H9 (cell line): ENCODE data around the gene MLPH. TPM values are rescaled to one million over a fixed set of nuclear protein-coding genes. Genes with fewer than 3 reads are reported as not detected.

Experiments
- DNase-seq: peaks from one replicate; pipeline ENCODE4 v3.0.0-alpha.2; 2017
- H2AFZ ChIP-seq: one replicate; pipeline ENCODE4 v1.6.1; 2013; ENCODE audit warnings: mild to moderate bottlenecking, low read length, control low read depth, moderate library complexity
- H2AK5ac ChIP-seq: 2 replicates; pipeline ENCODE4 v1.6.1; 2013; ENCODE audit warnings: low read length, control low read depth, mixed read lengths; ENCODE audit not compliant: insufficient read length
- H2BK120ac ChIP-seq: one replicate; pipeline ENCODE4 v1.6.1; 2013; ENCODE audit warnings: low read depth, mild to moderate bottlenecking, low read length, control low read depth, inconsistent platforms; ENCODE audit not compliant: poor library complexity, severe bottlenecking
- H2BK12ac ChIP-seq: 2 replicates; pipeline ENCODE4 v1.6.1; 2013; ENCODE audit warnings: low read length, control low read depth, mixed read lengths, low read depth; ENCODE audit not compliant: insufficient read length
- H2BK15ac ChIP-seq: 2 replicates; pipeline ENCODE4 v1.6.1; 2013; ENCODE audit warnings: low read depth, low read length, control low read depth
- H2BK20ac ChIP-seq: one replicate; pipeline ENCODE4 v1.6.1; 2013; ENCODE audit warnings: low read depth, mild to moderate bottlenecking, low read length, control low read depth, inconsistent platforms; ENCODE audit not compliant: poor library complexity, severe bottlenecking
- H2BK5ac ChIP-seq: 2 replicates; pipeline ENCODE4 v1.6.1; 2013; ENCODE audit warnings: low read length, control low read depth, mixed read lengths; ENCODE audit not compliant: insufficient read length
- H3K14ac ChIP-seq: 2 replicates; pipeline ENCODE4 v1.6.1; 2013; ENCODE audit warnings: low read length, control low read depth; ENCODE audit not compliant: insufficient read depth
- H3K18ac ChIP-seq: 2 replicates; pipeline ENCODE4 v1.6.1; 2013; ENCODE audit warnings: low read depth, mild to moderate bottlenecking, mixed read lengths, low read length, control low read depth; ENCODE audit not compliant: insufficient read length
- H3K23ac ChIP-seq: 2 replicates; pipeline ENCODE4 v1.6.1; 2013; ENCODE audit warnings: low read length, control low read depth, mixed read lengths, low read depth; ENCODE audit not compliant: insufficient read length
- H3K23me2 ChIP-seq: 2 replicates; pipeline ENCODE4 v1.6.1; 2013; ENCODE audit warnings: low read depth, mild to moderate bottlenecking, mixed read lengths, low read length, control low read depth; ENCODE audit not compliant: insufficient read length, poor library complexity, severe bottlenecking
- H3K27ac ChIP-seq: 2 replicates; pipeline ENCODE4 v1.5.1; 2013; ENCODE audit warnings: low read length, control low read depth, mixed read lengths, low read depth; ENCODE audit not compliant: insufficient read length
- H3K27me3 ChIP-seq: 2 replicates; pipeline ENCODE4 v1.6.1; 2013; ENCODE audit warnings: low read length, control low read depth, inconsistent platforms; ENCODE audit not compliant: insufficient read depth
- H3K4ac ChIP-seq: 2 replicates; pipeline ENCODE4 v1.6.1; 2013; ENCODE audit warnings: low read depth, mild to moderate bottlenecking, control low read depth, inconsistent platforms, low read length, moderate library complexity
- H3K4me1 ChIP-seq: 2 replicates; pipeline ENCODE4 v1.6.1; 2013; ENCODE audit warnings: low read length, control low read depth, inconsistent platforms; ENCODE audit not compliant: insufficient read depth
- H3K4me2 ChIP-seq: 2 replicates; pipeline ENCODE4 v1.6.1; 2013; ENCODE audit warnings: low read length, control low read depth, mixed read lengths; ENCODE audit not compliant: insufficient read length, insufficient read depth
- H3K56ac ChIP-seq: 2 replicates; pipeline ENCODE4 v1.6.1; 2013; ENCODE audit warnings: low read depth, mild to moderate bottlenecking, mixed read lengths, low read length, control low read depth; ENCODE audit not compliant: insufficient read length
- H3K79me1 ChIP-seq: 2 replicates; pipeline ENCODE4 v1.6.1; 2013; ENCODE audit warnings: low read depth, mild to moderate bottlenecking, moderate library complexity, low read length, control low read depth, inconsistent platforms; ENCODE audit not compliant: insufficient read depth, poor library complexity, severe bottlenecking
- H3K79me2 ChIP-seq: 2 replicates; pipeline ENCODE4 v1.6.1; 2013; ENCODE audit warnings: low read length, control low read depth, inconsistent platforms; ENCODE audit not compliant: insufficient read depth
- H3K9ac ChIP-seq: 2 replicates; pipeline ENCODE4 v1.6.1; 2013; ENCODE audit warnings: low read length, control low read depth, mixed read lengths; ENCODE audit not compliant: insufficient read length; ENCODE audit errors: extremely low read depth
- H3K9me3 ChIP-seq: one replicate; pipeline ENCODE4 v1.6.1; 2013; ENCODE audit warnings: low read depth, low read length, inconsistent platforms; ENCODE audit not compliant: control insufficient read depth
- H3T11ph ChIP-seq: one replicate; pipeline ENCODE4 v1.6.1; 2013; ENCODE audit warnings: mild to moderate bottlenecking, low read length, control low read depth, inconsistent platforms
- H4K20me1 ChIP-seq: one replicate; pipeline ENCODE4 v1.6.1; 2013; ENCODE audit not compliant: control insufficient read depth, insufficient read length, insufficient read depth
- H4K5ac ChIP-seq: 2 replicates; pipeline ENCODE4 v1.6.1; 2013; ENCODE audit warnings: low read depth, mild to moderate bottlenecking, mixed read lengths, low read length, control low read depth; ENCODE audit not compliant: insufficient read length
- H4K8ac ChIP-seq: replicated peaks from 2 replicates; pipeline ENCODE4 v1.6.1; 2013; ENCODE audit warnings: low read length, control low read depth, mixed read lengths, low read depth; ENCODE audit not compliant: insufficient read length
- H4K91ac ChIP-seq: 2 replicates; pipeline ENCODE4 v1.6.1; 2013; ENCODE audit warnings: low read depth, mild to moderate bottlenecking, moderate library complexity, mixed read lengths, low read length, control low read depth; ENCODE audit not compliant: insufficient read length
- H3K27ac Mint-ChIP-seq, 3 experiments: 2 replicates in 2 of 3; 3 replicates in 1 of 3; pipeline ENCODE4 v1.8.0; 2020 to 2021; ENCODE audit warnings: mixed read lengths in 3 of 3, mild to moderate bottlenecking in 1 of 3, moderate library complexity in 1 of 3
- H3K27me3 Mint-ChIP-seq: 2 replicates; pipeline ENCODE4 v1.8.0; 2021; ENCODE audit warnings: low read depth, mild to moderate bottlenecking, moderate library complexity, mixed read lengths
- H3K36me3 Mint-ChIP-seq, 3 experiments: 2 replicates in 2 of 3; 3 replicates in 1 of 3; pipeline ENCODE4 v1.8.0; 2020 to 2021; ENCODE audit warnings: low read depth in 3 of 3, mixed read lengths in 3 of 3; ENCODE audit not compliant: insufficient read depth in 1 of 3
- H3K4me1 Mint-ChIP-seq, 2 experiments: 2 replicates each; pipeline ENCODE4 v1.8.0; 2020; ENCODE audit warnings: mixed read lengths in 2 of 2
- H3K4me3 Mint-ChIP-seq, 2 experiments: 2 replicates in 1 of 2; 3 replicates in 1 of 2; pipeline ENCODE4 v1.8.0; 2020 to 2021; ENCODE audit warnings: mild to moderate bottlenecking in 2 of 2, mixed read lengths in 2 of 2, moderate library complexity in 1 of 2
- H3K9me3 Mint-ChIP-seq, 2 experiments: 2 replicates in 1 of 2; 3 replicates in 1 of 2; pipeline ENCODE4 v1.8.0; 2020; ENCODE audit warnings: mild to moderate bottlenecking in 2 of 2, mixed read lengths in 2 of 2, moderate library complexity in 1 of 2
- WGBS: extraction: QIAGEN DNeasy Blood & Tissue Kit; methylation state at CpG from one replicate; pipeline ENCODE4 v1.1.7; 2013; ENCODE audit warnings: missing lambda C conversion rate, low lambda C conversion rate, mixed read lengths; ENCODE audit not compliant: insufficient read length; ENCODE audit errors: extremely low coverage; 5-methylcytosine and 5-hydroxymethylcytosine counted together
- total RNA-seq: library from RNA; stranded (reverse); gene quantifications from 2 replicates; pipeline ENCODE4 v1.2.1, GENCODE V29; 2021
- TF ChIP-seq, protein P1 (sequence below): fragments of 200-600 bp; sonication (generic); conservative IDR thresholded peaks from 3 replicates; pipeline ENCODE4 v1.8.0; 2021; ENCODE audit warnings: antibody characterized with exemption, mild to moderate bottlenecking

The MLPH gene
- total RNA-seq, 1 experiment from 2014 or later = 3.4 TPM

DNA sequence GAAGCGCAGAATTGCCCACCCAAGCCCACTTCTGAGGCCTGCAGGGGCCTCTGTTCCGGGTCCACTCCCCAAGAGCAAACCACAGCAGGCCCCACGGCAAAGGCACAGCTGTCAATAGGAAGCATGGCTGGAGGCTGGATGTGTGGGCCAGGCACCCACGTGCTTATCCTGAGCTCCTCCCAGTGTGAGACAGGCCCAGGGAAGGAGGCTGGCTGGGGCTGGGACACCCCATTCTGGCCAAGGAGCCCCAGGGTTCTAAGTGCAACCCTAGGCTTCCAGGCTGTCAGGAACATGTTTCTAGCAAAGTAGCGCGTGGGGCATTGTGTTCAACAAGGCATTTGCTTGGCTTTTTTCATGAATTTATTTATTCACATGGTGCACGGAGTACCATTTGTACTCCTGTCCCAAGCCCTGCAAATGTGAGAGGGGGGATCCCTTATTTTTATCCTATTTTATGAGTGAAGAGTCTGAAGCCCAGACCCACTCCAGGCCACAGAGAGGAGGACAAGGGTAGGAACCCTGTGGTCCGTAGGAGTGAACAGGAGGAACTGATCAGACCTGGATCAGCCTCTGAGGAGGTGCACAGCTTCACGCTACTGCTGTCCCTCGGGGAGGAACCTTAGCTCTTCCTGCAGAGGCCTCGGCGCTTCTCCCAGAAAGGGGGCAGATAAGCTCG is 109.6 kb downstream of the MLPH start:
- peaks cover 66 to 78% of the 10 kb centered on the region in 2 experiments for H3K4me1 Mint-ChIP-seq
- Histone ChIP-seq H3K23me2 (no peaks in the 10 kb centered on the region), H3K79me1 (no peaks in the 10 kb centered on the region), H3K27me3 (no peaks in the 10 kb centered on the region), H3K4me1 (peaks cover 14% of the 10 kb centered on the region; the same call in 1 of the 2 replicates), H4K20me1 (no peaks in the 10 kb centered on the region), H3K27ac (no peak overlapping the region), H2BK120ac (no peak overlapping the region), H3T11ph (no peak overlapping the region), H3K9me3 (no peaks in the 10 kb centered on the region), H3K79me2 (no peaks in the 10 kb centered on the region), H3K4ac (no peak overlapping the region), H2BK15ac (no peak overlapping the region), H4K91ac (no peak overlapping the region), H2BK20ac (no peak overlapping the region), H3K9ac (no peak overlapping the region), H2AK5ac (no peak overlapping the region), H4K8ac (no peak overlapping the region), H2AFZ (no peak overlapping the region), H3K14ac (no peak overlapping the region), H3K23ac (no peak overlapping the region), H2BK5ac (no peak overlapping the region), H3K18ac (no peak overlapping the region), H3K56ac (no peak overlapping the region), H4K5ac (no peak overlapping the region), H2BK12ac (no peak overlapping the region), H3K4me2 (no peak overlapping the region)
- no peaks in the 10 kb centered on the region; a peak in 2 of 7 replicates for H3K36me3 Mint-ChIP-seq
- H3K9me3 Mint-ChIP-seq = no peaks in the 10 kb centered on the region
- DNase-seq = no peak
- no CpG with 5 or more reads among the region's 13 CpGs for WGBS
- no peak overlapping the region for H3K4me3 Mint-ChIP-seq
- TF ChIP-seq, protein P1, sequence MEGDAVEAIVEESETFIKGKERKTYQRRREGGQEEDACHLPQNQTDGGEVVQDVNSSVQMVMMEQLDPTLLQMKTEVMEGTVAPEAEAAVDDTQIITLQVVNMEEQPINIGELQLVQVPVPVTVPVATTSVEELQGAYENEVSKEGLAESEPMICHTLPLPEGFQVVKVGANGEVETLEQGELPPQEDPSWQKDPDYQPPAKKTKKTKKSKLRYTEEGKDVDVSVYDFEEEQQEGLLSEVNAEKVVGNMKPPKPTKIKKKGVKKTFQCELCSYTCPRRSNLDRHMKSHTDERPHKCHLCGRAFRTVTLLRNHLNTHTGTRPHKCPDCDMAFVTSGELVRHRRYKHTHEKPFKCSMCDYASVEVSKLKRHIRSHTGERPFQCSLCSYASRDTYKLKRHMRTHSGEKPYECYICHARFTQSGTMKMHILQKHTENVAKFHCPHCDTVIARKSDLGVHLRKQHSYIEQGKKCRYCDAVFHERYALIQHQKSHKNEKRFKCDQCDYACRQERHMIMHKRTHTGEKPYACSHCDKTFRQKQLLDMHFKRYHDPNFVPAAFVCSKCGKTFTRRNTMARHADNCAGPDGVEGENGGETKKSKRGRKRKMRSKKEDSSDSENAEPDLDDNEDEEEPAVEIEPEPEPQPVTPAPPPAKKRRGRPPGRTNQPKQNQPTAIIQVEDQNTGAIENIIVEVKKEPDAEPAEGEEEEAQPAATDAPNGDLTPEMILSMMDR = no peak
- H3K27me3 Mint-ChIP-seq = peaks cover 7% of the 10 kb centered on the region
- no peak overlapping the region; a peak in 1 of 7 replicates for H3K27ac Mint-ChIP-seq
